Cardiac septum (tissue), 1 donor: ENCODE results near the gene SH3BGRL2. TPM values are rescaled to one million over a fixed set of nuclear protein-coding genes. Genes with fewer than 3 reads are reported as not detected.

Source experiments
- DNase-seq: peaks from one replicate; pipeline ENCODE4 v3.0.0-alpha.2; 2020; ENCODE audit warnings: low spot score
- intact Hi-C: fragments of 100-400 bp; cut with DNase I; formaldehyde crosslinking; loops from one replicate; pipeline ENCODE4 v1.14.0; 2022
- long read RNA-seq: library from polyadenylated mRNA; unstranded; transcript quantifications from one replicate; pipeline ENCODE4 v2.0.0, GENCODE V29; 2021
- total RNA-seq: library from RNA; stranded (reverse); fragmentation: NEBNext Ultra II Directional; extraction: Animal tissue kit (Norgen Biotek cat#: 25700); gene quantifications from one replicate; pipeline ENCODE4 v1.2.1, GENCODE V29; 2021
- donor health status: DM: no; HTN: no; CAD: no.

Gene SH3BGRL2
- 5.8 TPM for total RNA-seq
- long read RNA-seq, full-length matches to known transcripts: 3 of 10 reads
- long read RNA-seq, partial matches to known transcripts: 4 of 10 reads
- long read RNA-seq, other reads (novel, unspliced or antisense): 3 of 10 reads

DNA sequence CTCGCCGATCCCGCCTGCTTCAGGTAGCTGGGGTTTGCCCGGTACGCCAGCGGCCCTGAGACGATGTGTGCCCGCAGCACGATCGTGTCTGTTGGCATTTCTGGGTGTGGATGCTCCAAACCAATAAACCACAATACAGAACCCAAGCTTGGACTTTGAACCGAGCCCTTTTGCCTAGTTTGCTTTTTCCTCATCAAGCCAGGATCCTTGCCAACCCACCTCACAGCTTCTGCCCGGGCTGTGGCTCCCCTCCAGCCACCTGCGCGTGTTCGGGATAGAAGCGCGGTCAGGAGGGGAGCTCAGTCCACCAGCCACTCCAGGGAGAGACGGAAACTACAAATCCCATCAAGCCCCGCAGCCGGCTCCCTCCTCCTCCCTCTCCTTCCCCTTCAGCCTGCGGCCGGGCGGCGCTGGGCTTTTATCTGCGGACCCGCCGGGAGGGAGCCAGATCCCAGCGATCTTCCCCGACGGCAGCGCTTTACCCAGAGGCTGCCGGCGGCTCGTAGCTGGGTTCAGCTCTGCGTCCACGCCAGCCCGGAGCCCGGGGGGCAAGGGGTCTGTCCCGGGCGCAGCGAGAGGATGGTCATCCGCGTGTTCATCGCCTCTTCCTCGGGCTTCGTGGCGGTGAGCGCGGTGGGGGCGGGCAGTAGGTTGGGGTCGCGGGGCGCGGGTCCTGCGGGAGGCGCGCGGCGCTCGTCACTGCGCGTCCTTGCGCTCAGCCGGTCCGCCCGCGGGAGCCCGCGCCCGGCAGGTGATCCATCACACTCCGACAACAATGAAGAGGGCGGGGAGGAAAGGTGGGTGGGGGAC is at the start of gene SH3BGRL2:
TSS of gene SH3BGRL2 (plus strand) at position 447 of the 810 bp plus-strand sequence. CDS start at position 580, 133 bp downstream.
- DNase-seq: peak; percentile 81
- intact Hi-C loops: no loop called here

DNA sequence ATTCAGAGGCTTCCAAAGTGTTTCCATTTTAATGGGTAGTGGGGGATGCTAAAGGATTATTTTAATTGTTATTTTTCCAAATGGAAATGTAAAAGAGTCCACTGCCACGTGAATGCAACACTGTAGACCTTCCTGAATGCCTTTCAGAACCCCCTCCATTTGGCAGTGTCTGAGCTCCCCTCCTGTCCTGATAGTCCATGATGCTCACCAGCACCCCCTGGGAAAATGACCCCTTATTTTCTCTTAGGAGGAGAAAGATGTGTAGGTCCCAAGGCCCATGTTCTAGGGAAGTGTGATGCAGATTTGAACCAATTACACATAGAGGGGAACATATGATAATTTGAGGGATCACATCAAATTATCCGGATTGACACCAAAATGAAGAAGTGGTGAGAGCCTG is 46.8 kb upstream of the SH3BGRL2 start:
- intact Hi-C loops: no loop called here
- no peak for DNase-seq

DNA sequence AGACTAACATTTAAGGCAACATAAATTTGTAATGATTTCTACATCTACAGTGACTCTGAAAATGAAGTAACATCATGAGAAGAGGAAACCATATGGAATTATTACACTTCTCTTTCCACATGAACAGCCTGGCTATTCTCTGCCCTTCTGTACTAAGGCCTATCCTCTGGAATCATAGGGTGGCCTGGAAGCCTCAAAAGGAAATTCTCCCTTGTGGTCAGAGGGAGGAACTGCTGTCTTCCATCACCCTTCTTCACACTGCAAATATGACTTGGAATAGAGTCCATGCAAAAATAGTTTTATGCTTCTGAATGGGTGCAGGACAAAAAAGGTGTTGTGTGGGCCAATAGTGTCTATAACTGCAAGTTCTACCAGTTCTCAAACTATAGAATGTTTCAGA is 44.6 kb upstream of the SH3BGRL2 start:
- DNase-seq: no peak
- intact Hi-C loops: no loop called here

DNA sequence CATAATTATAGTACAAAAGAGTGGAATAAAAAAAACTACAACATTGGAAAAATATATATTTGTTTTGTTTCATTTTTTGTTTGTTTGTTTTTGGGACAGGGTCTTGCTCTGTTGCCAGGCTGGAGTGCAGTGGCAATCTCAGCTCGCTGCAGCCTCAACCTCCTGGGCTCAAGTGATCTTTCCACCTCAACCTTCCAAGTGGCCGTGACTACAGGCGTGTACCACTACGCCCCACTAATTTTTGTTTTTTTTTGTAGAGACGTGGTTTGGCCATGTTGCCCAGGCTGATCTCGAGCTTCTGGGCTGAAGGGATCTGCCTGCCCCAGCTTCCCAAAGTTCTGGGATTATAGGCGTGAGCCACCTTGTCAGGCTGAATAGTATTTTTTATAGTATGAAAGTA is 41.4 kb upstream of the SH3BGRL2 start:
- intact Hi-C loops: no loop called here
- DNase-seq: no peak

DNA sequence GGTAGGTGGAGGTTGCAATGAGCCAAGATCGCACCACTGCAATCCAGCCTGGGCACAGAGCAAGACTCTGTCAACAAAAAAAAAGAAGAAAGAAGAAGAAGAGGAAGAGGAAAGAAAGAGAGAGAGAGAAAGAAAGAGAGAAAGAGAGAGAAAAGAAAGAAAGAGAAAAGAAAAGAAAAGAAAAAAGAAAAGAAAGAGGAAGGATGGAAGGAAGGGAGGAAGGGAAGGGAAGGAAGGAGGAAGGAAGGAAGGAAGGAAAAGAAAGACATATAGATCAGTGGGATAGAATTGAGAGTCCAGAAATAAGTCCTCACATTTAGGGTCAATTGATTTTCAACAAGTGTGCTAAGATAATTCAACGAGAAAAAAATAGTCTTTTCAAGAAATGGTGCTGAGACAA is 34.0 kb upstream of the SH3BGRL2 start:
- intact Hi-C loops: no loop called here

DNA sequence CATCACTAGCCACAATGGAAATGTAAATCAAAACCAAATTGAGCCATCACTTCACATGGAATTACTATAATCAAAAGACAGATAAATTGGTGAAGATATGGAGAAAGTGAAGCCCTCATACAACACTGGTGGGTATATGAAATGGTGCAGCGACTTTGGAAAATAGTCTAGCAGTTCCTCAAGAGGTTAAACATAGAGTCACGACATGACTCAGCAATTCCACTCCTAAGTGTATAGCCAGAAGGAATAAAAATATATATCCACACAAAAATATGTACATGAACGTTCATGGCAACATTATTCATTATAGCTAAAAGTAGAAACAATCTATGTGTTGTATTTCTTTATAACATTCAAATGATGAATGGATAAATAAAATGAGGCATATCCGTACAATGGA is 33.1 kb upstream of the SH3BGRL2 start:
- intact Hi-C loops: no loop called here

More for the DNA sequence above, 34.0 kb upstream of the SH3BGRL2 start:
- no peak for DNase-seq

DNA sequence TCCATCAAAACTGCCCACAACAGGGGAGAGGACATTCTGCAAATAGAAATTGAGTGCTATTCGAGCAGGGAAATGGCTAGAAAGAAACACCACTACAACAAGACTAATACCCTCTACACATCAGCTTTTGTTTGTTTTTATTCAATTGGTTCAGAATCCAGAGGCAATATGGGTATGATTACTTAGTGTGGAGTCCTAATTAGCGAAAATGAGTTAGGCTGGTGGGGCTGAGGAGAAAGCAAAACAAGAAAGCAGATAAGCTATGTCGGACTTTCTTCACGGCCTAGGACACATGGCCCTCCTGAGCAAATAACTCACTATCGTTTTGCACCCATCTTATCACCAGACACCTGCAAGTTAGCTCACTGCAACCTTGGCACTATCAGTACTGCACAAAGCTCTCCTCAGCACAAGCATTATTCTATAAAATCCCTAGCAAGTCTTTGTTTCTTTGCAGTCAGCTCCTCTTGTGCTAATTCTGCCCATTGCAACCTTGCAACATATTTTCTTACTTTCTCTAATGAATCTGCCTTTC is 31.3 kb upstream of the SH3BGRL2 start:
- DNase-seq: no peak
- intact Hi-C loops: no loop called here

More for the DNA sequence above, 33.1 kb upstream of the SH3BGRL2 start:
- no peak for DNase-seq

DNA sequence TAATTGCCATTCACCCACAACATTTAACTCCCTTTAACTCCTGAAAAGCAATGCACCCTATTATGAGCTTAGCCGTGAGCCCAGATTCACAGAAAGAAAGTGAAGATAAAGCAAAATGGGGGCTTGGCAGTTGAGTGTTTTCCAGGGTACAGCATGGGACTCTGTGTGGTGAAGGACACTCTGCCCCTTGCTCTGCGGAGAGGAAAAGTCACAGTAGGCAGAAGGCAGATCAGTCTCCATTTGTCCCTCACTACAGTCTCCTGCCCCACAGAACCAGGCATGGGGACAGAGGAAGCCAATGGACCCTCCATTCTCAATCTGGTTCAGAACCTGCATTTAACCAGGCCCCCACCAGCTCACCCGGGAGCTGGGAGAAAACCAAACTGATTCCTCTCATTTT is 30.8 kb upstream of the SH3BGRL2 start:
- DNase-seq: no peak
- intact Hi-C loops: no loop called here

DNA sequence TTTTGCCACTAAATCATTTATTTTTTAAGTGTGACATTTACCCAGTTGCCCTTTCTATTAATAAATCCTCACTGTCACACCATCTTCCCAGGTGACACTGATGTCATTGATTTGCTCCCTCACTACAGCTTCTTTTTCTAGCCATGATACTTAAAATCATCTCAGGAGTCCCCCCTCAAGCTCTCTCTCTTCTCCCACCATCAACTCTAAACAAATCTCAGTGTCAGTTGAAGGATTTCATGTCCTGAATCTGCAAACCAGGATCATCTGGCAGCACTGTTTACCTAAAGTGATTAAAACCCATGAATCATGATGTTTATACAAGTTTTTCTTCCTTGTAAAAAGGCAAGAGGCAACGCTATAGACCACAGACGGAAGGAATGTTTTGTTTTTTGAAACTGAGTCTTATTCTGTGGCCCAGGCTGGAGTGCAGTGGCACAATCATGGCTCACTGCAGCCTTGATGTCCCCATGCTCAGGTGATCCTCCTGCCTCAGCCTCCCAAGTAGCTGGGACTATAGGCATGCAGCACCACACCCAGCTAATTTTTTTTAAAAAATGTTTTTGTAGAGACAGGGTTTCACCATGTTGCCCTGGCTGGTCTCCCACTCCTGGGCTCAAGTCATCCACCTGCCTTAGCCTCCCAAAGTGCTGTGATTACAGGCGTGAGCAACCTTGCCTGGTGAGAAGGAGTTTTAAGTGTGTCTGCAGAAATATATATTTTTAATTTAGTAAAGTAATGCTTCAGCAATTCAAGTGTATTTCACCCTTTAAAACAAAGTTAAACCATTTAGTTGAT is 30.1 kb upstream of the SH3BGRL2 start:
- DNase-seq: no peak
- intact Hi-C loops: no loop called here

DNA sequence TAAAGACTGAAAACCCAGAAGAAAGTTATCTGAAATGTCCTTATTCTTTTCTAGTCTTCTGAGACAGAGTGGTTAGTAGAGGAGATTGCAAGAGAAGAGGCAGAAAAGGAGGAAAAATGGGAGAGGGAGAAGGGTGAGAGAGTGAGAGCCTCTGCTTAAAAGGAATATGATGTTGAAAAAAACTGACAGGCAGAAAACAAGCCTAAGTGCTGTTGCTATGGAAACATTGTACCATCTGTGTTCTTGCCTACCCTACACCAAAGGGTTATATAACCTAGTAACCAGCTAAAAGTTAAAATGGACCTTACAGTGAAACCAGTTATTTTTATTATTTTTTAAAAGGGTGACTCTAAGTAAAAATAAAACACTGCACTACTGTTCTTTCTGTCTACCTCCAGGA is 28.3 kb upstream of the SH3BGRL2 start:
- intact Hi-C loops: no loop called here
- no peak for DNase-seq

DNA sequence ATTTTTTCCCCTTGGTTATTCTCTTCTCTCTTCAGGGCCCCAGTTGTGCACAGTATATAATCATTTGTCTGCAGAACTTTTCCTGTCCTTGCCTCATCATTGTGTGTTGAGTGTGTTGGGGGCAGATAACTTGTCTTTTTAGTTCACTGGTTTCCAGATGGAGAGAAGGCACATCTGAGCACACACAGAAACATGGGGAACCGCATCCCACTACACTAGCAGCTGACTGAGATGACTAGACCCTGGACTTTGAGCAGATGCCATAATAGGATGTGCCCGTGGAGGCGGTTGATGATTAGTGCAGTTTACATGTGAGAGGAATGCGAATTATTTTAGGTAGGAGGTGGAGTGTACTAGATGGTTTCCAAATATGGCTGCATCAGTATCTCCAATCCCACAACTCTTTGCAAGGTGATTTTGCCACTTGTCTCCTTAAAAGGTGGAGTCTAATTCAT is 26.5 kb upstream of the SH3BGRL2 start:
- no peak for DNase-seq
- intact Hi-C loops: no loop called here

DNA sequence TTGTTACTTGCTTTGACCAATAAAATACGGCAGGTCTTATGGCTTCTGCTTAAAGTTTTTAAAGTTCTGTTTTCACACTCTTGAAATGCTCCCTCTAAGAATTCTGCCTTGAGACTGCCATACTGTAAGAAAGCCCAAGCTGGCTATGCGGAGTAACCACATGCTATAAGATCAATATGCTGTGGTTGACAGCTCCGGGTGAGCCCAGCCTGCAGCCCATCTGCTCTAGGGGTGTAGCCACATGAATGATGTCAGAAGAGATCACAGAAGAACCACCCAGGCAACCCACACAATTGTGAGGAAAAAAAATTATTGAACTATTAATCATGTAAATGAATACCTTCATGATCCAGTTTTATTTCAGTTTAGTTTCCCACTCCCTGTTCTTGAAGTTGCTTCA is 26.1 kb upstream of the SH3BGRL2 start:
- DNase-seq: no peak
- intact Hi-C loops: no loop called here

DNA sequence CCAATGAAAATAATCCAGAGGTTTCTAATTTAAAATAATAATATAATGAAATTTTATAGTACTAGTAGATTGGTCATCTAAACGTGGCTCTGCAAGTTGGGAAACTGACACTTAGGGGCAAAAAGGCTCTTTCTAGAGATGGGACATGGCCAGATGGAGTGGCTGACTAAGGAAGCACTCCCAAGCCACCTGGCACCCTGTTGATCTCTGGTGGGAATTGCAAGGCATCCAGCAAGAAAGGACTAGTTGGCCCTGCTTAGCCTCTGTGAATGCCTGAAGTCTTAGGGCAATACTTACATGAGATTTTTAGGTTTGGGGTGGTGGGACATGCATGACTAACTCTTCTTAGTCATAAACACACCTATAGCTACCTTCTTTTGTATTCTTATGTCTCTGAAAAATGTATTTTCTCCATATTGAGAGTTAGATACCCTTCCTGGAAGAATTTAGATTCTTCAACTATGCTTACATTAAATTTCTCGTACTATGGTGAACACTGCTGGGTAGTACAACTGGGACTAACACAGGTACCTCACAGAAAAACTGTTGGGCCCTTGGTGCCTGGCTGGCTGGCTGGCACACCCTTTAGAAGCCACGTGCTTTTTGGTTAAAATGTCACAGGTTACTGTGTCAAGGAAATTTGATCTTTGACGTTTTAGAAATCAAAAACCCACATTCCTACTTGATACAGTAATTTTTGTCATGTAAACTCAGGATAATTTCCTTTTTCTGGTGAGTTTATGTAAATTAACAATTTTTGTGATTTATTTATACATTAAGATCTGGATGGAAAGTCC is 25.0 kb upstream of the SH3BGRL2 start:
- DNase-seq: no peak
- intact Hi-C loops: no loop called here

DNA sequence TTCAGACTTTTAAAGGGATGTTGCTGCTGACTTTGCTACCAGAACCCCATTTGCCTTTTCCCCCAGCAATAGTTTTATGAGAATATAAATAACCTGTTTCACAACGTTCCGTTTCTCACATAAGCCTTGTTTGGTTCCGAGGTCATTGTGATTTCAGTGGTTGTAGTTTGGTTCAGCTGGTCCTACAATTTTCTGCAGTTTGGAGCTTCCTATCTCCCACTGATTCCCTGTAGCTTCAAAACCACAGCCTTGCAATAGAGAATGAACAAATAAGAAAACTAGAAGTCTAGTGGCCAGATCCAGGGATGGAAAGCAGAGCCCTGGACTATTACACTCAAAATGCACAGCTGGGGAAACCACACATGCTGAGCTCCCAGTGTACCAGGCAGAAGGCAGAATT is 24.1 kb upstream of the SH3BGRL2 start:
- intact Hi-C loops: no loop called here
- DNase-seq: no peak

DNA sequence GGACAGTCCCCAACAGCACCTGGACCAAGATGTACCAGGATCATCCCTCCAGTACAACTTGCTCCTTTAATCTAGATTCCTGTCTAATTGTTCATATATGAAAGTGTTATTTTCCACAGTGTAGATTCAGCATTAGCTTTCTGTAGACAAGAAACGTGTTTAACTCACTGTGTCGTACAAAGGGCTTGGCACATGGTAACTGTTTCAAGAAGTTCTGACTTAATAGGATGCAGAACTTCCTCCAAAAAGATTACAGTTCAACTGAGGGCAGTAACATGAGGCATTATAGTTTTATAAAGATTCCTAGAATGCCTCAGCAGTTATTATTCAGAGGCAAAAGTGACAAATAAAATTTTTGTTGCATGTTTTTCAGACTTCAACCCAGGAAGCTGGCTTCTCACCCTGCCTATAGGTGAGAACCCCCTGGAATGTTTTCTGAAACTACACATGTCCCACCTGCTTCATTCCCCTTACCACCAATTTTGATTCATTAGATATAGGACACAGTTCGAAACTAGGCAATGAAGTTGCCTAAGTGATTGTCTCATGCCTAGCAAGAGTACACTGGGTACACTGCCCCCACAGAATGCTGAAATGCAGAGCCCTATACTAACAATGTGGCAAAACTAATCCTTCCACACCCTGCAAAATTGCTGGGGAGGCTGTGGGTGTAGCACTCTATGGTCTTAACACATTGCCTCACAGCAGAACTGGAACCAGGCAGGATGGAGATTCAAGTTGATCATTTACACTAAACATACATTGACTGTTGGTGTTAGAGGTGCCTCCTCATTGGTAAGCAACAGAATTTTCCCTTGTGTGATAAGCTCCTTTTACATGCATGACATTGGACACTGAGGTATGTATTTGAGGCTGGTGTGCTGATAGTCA is 22.6 kb upstream of the SH3BGRL2 start:
- intact Hi-C loops: no loop called here
- no peak for DNase-seq

DNA sequence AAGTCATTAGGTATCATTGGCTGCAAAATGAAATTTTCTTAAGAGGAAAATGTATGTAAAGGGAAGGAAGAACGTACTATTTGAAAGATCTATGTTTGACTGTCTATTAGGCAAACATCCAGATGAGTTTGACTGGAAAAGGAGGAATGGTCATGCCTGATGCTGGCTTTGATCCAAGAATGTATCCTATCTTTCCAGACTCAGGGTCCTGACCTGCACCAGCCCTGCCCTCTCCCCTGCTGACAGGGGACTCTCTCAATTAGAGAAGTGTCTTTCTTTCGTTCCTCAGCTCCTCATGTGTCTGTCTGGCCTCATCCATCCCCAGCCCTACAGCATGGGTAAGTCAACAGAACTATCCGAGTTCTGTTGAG is 21.9 kb upstream of the SH3BGRL2 start:
- intact Hi-C loops: no loop called here
- no peak for DNase-seq

DNA sequence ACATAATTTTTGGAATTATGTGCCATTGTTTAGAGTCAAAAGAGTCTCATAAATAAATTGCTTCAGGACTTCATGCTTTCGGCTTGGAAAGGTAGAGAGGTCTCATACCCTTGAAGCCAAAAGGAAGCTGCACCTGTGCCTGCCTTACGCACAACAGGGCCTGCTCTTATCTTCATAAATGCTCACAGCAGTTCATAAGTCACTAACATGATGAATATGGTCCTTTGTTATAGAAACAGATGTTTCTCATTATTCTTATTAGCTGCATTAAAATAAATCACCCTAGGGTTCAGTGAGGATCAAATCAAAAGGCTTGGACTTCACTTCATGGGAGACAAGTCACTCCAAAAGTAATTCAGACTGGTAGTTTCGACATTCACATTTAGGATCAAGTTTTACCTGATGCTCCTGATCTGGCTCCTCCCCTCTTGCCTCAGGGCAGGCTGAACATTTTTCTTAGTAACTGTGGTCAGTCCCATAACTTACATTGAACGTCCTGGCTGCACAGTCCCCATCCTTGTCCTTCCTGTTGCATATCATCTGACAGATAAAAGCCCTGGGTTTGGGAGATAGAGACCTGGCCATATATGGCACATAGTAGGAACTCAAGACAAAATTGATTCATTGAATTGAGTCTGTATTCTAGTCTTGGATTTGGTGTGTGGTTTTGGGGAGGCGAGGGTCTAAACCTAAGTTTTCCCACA is 20.7 kb upstream of the SH3BGRL2 start:
- intact Hi-C loops: no loop called here
- DNase-seq: no peak

DNA sequence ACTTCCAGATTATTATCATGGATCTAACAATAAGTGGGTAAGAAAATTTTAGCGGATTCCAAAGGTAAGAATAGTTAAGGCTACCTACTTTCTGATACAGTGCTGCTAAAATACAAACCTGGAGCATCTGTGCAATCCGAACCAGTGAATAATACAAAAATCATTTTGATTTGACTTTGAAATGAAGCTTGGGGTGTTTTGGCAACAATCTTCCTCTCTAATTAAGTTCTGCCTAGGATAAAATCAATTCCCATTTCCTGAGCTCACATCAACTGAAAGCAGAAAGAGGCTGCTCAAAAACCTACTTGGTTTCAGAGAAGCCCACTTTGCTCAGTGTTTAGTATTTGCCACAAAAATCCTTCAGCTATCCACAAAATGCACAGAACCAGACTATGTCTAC is 18.7 kb upstream of the SH3BGRL2 start:
- intact Hi-C loops: no loop called here
- DNase-seq: no peak
